GM21528 (cell line): ENCODE data around the gene GABRQ.
"Not testable (repeated sequence)": the region's sequence is repeated elsewhere in the genome, so short reads cannot be mapped to it uniquely, and the experiment has no call there.

Source experiments
- ATAC-seq: cut with Tn5 transposase; IDR thresholded peaks from one replicate; pipeline ENCODE4 v1.9.1; 2021; ENCODE audit warnings: mild to moderate bottlenecking, moderate library complexity; ENCODE audit not compliant: unreplicated experiment, low FRiP score

GABRQ gene

GRCh38 chrX:152656890-152657289 lies 19.2 kb downstream of the GABRQ start:
- ATAC-seq: no peak

GRCh38 chrX:152658302-152658701 lies 20.6 kb downstream of the GABRQ start:
- no peak for ATAC-seq

GRCh38 chrX:152663086-152663485 lies 25.4 kb downstream of the GABRQ start:
- no peak for ATAC-seq

- ATAC-seq: no peak
These were observed 36.4 kb downstream of the GABRQ start for GRCh38 chrX:152674135-152674534.

- not testable (repeated sequence) for ATAC-seq
These were observed 37.0 kb downstream of the GABRQ start for GRCh38 chrX:152674652-152675051.

GRCh38 chrX:152681012-152681411 lies 43.3 kb downstream of the GABRQ start:
- ATAC-seq: not testable (repeated sequence)

GRCh38 chrX:152697952-152698931 lies 60.5 kb downstream of the GABRQ start, which contains the start of gene MAGEA3:
Gene MAGEA3 (plus strand): TSS chrX:152698794. CDS start chrX:152700833, 2,039 bp downstream.
- ATAC-seq: not testable (repeated sequence)

GRCh38 chrX:152700390-152700789 lies 62.7 kb downstream of the GABRQ start:
- ATAC-seq: not testable (repeated sequence)

- ATAC-seq: not testable (repeated sequence)
These were observed 68.8 kb downstream of the GABRQ start for GRCh38 chrX:152706500-152706899.
